ENCODE results near the gene NBPF10.
"Not testable (repeated sequence)": the region's sequence is repeated elsewhere in the genome, so short reads cannot be mapped to it uniquely, and the experiment has no call there.

Gene NBPF10

GRCh38 chr1:146144465-146144864 is at the start of gene NBPF10:
Gene NBPF10, minus strand, starts transcription at chr1:146144804. Its CDS starts 35 bp downstream, at chr1:146144769.
- DNase-seq; H3K4me1 Mint-ChIP-seq; H3K36me3 Mint-ChIP-seq (ENCODE audit: low read depth); H3K4me3 Mint-ChIP-seq; H3K9me3 Mint-ChIP-seq; H3K27ac Mint-ChIP-seq; H3K27me3 Mint-ChIP-seq (ENCODE audit: low read depth, poor library complexity): not testable (repeated sequence)

- peak overlapping the region; percentile 96 for H3K27ac Mint-ChIP-seq
- not testable (repeated sequence) for H3K4me3 Mint-ChIP-seq; H3K27me3 Mint-ChIP-seq (ENCODE audit: low read depth, poor library complexity); H3K4me1 Mint-ChIP-seq; H3K36me3 Mint-ChIP-seq (ENCODE audit: low read depth); H3K9me3 Mint-ChIP-seq
- DNase-seq = peak; percentile 9
Observed at GRCh38 chr1:146174531-146174930, 29.9 kb upstream of the NBPF10 start.

- not testable (repeated sequence) for H3K4me3 Mint-ChIP-seq; H3K36me3 Mint-ChIP-seq (ENCODE audit: low read depth); H3K9me3 Mint-ChIP-seq; H3K27ac Mint-ChIP-seq; H3K27me3 Mint-ChIP-seq (ENCODE audit: low read depth, poor library complexity); DNase-seq; H3K4me1 Mint-ChIP-seq
Observed at GRCh38 chr1:146167740-146168139, 23.1 kb upstream of the NBPF10 start.

- H3K27ac Mint-ChIP-seq; H3K27me3 Mint-ChIP-seq (ENCODE audit: low read depth, poor library complexity); H3K9me3 Mint-ChIP-seq; H3K4me3 Mint-ChIP-seq; DNase-seq; H3K4me1 Mint-ChIP-seq; H3K36me3 Mint-ChIP-seq (ENCODE audit: low read depth): not testable (repeated sequence)
Observed at GRCh38 chr1:146167273-146167672, 22.7 kb upstream of the NBPF10 start.

Data from nephron progenitor cell (in vitro differentiated cells).